ENCODE data around the gene COG7. TPM values are rescaled to one million over a fixed set of nuclear protein-coding genes. Genes with fewer than 3 reads are reported as not detected.
A peak's percentile ranks its signal among the peaks of the same experiment; 100 is the strongest.

Gene COG7
- 10 to 100 TPM; 34.0 to 35.3 TPM for total RNA-seq

DNA sequence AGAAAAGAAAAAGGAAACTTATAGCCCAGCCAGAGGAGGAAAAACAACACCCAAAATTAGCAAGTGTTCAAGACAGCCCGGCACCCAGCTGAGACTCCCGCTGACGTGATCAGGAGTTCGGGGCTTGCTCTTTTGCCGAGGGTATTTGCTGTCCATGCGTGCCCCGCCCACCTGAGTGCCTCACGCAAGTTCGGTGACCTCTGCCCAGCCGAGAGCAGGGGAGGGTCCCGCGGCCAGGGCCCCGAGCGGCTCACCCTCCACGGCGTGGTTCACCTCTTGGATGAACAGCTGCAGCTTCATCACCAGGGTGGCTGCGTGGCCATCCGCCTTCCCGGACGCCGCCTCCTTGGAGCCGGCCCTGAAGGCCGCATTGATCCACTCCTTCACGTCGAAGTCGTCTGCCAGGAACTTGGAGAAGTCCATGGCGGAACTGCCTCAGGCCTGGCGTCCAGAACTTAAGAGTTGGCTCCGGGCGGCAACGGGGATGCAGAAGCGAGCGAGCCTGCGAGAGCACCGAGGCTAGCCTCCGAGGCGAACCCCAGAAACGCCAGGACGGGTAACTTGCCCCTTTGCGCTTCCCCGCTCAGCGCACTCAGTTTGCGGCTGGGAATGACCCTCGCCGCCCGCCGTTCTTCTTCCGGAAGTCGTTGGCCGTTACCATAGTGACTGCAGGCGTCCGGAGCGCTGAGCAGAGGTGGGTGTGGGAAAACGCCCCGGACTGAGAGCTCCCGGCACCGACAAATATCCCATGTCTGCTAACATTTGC is at the start of gene COG7:
Gene COG7, minus strand, starts transcription at position 618 of the 766 bp plus-strand sequence. Its CDS starts 195 bp downstream, at position 423.
- H3K4me3 ChIP-seq: peak within 1 kb of the TSS; percentile 68 to 84
- H3K9me3 ChIP-seq: no peaks in the 10 kb centered on the region
- H3K36me3 ChIP-seq: no peaks in the 10 kb centered on the region
- DNase-seq (ENCODE audit: low spot score): peak; percentile 75
- H3K27ac ChIP-seq: peak within 1 kb of the TSS; percentile 72 to 80
- H3K27me3 ChIP-seq (replicated peaks; ENCODE audit: insufficient read depth): no peaks in the 10 kb centered on the region
- TF ChIP-seq POLR2A (IDR thresholded peaks at IDR 0.05) (peak; percentile 10), POLR2AphosphoS5 (IDR thresholded peaks at IDR 0.05) (peak; percentile 93)
- TF ChIP-seq, protein P1, sequence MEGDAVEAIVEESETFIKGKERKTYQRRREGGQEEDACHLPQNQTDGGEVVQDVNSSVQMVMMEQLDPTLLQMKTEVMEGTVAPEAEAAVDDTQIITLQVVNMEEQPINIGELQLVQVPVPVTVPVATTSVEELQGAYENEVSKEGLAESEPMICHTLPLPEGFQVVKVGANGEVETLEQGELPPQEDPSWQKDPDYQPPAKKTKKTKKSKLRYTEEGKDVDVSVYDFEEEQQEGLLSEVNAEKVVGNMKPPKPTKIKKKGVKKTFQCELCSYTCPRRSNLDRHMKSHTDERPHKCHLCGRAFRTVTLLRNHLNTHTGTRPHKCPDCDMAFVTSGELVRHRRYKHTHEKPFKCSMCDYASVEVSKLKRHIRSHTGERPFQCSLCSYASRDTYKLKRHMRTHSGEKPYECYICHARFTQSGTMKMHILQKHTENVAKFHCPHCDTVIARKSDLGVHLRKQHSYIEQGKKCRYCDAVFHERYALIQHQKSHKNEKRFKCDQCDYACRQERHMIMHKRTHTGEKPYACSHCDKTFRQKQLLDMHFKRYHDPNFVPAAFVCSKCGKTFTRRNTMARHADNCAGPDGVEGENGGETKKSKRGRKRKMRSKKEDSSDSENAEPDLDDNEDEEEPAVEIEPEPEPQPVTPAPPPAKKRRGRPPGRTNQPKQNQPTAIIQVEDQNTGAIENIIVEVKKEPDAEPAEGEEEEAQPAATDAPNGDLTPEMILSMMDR (IDR thresholded peaks at IDR 0.05): peak in 1 of 4 experiments; percentile 12
- under 1% methylated on average over 50 of the region's 57 CpGs for WGBS
- no peaks in the 10 kb centered on the region for H3K4me1 ChIP-seq (replicated peaks)
- intact Hi-C loops (cut with DNase I): no loop called here

DNA sequence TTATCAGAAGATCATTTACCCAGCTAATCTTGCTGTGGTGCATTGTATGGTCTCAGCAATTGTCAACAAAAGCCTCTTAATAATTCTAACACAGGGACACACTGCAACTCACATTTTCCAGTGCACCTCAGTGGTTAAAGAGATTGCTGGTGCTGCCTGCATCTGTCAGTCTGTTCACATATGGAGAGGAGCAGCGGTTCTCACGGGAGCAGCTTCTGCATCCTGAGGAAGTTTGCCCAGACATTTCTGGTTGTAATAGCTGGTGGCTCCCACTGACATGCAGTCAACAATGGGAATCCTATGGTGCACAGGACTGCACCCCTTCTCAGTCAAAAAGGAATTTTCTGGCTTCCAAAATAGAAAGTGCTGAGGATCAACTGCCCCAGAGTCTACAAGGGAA is 49.5 kb upstream of the COG7 start:
- no peak for TF ChIP-seq POLR2AphosphoS5 (IDR thresholded peaks at IDR 0.05)
- TF ChIP-seq, protein P1 (IDR thresholded peaks at IDR 0.05): no peak
- TF ChIP-seq POLR2A (IDR thresholded peaks at IDR 0.05): no peak
- no peaks in the 10 kb centered on the region for H3K36me3 ChIP-seq
- H3K27ac ChIP-seq: no peak overlapping the region
- H3K27me3 ChIP-seq (replicated peaks; ENCODE audit: insufficient read depth): no peaks in the 10 kb centered on the region
- 53% methylated on average over 2 of the region's 2 CpGs for WGBS
- H3K9me3 ChIP-seq: no peaks in the 10 kb centered on the region
- H3K4me3 ChIP-seq: no peak overlapping the region
- intact Hi-C loops (cut with DNase I): no loop called here
- no peak for DNase-seq (ENCODE audit: low spot score)
- H3K4me1 ChIP-seq (replicated peaks): peaks cover 4% of the 10 kb centered on the region

- Histone ChIP-seq H3K36me3 (no peaks in the 10 kb centered on the region), H3K9me3 (no peaks in the 10 kb centered on the region), H3K27me3 (replicated peaks; ENCODE audit: insufficient read depth) (no peaks in the 10 kb centered on the region), H3K4me3 (no peak overlapping the region), H3K27ac (peak overlapping the region in 1 of 2 donors; percentile 0), H3K4me1 (replicated peaks) (peaks cover 4% of the 10 kb centered on the region)
- 38% methylated on average over 5 of the region's 5 CpGs for WGBS
- DNase-seq (ENCODE audit: low spot score): no peak
- peak; percentile 59 for TF ChIP-seq POLR2AphosphoS5 (IDR thresholded peaks at IDR 0.05)
- TF ChIP-seq, protein P1 (IDR thresholded peaks at IDR 0.05): no peak
- intact Hi-C loops (cut with DNase I): no loop called here
Observed at GRCh38 chr16:23501291-23501690, 48.3 kb upstream of the COG7 start.

GRCh38 chr16:23500862-23501225 is 47.9 kb upstream of the COG7 start:
- WGBS: 57% methylated on average over 4 of the region's 4 CpGs
- Histone ChIP-seq H3K27ac (no peak overlapping the region), H3K27me3 (replicated peaks; ENCODE audit: insufficient read depth) (no peaks in the 10 kb centered on the region), H3K9me3 (no peaks in the 10 kb centered on the region), H3K4me1 (replicated peaks) (peaks cover 4% of the 10 kb centered on the region), H3K4me3 (no peak overlapping the region), H3K36me3 (no peaks in the 10 kb centered on the region)
- TF ChIP-seq, protein P1 (IDR thresholded peaks at IDR 0.05): no peak
- TF ChIP-seq POLR2AphosphoS5 (IDR thresholded peaks at IDR 0.05) (no peak), POLR2A (IDR thresholded peaks at IDR 0.05) (no peak)
- intact Hi-C loops (cut with DNase I): no loop called here
- DNase-seq (ENCODE audit: low spot score): no peak
